Upper lobe of left lung (tissue), 4 donors: ENCODE data around the gene SLC22A24.

Source experiments
- CTCF ChIP-seq, 6 experiments: fragments of 450-650 bp in 4 of 6; fragments of 200-600 bp in 2 of 6; sonication (generic) in 2 of 6; IDR thresholded peaks; one replicate each; pipeline ENCODE4 v1.5.1; 2016 to 2019; ENCODE audit warnings: antibody characterized with exemption in 6 of 6
- EP300 ChIP-seq, 4 donors: sonication (generic); formaldehyde crosslinking; IDR thresholded peaks; one replicate each; pipeline ENCODE4 v1.5.1; 2017; ENCODE audit warnings: antibody characterized with exemption in 4 of 4, control low read depth in 2 of 4
- POLR2A ChIP-seq, 4 donors: fragments of 450-650 bp; IDR thresholded peaks; one replicate each; pipeline ENCODE4 v1.5.1; 2016 to 2017; ENCODE audit warnings: antibody characterized with exemption in 4 of 4, mild to moderate bottlenecking in 2 of 4

GRCh38 chr11:63177872-63178271, 33.9 kb upstream of the SLC22A24 start:
- TF ChIP-seq EP300 (IDR thresholded peaks at IDR 0.05) (no peak), CTCF (IDR thresholded peaks at IDR 0.05) (no peak), POLR2A (IDR thresholded peaks at IDR 0.05) (no peak)
